Activated CD4-positive, alpha-beta T cell treated with anti-CD3 and anti-CD28 coated beads for 24 hours (primary cell): ENCODE results near the gene PIK3C3.
"Not testable (repeated sequence)": the region's sequence is repeated elsewhere in the genome, so short reads cannot be mapped to it uniquely, and the experiment has no call there.

Source experiments
- DNase-seq, 2 donors: peaks; one replicate each; pipeline ENCODE4 v3.0.0-alpha.2; 2020; ENCODE audit warnings: low read depth in 2 of 2

Gene PIK3C3

GRCh38 chr18:42072407-42072806 lies 117.4 kb downstream of the PIK3C3 start:
- no peak for DNase-seq

GRCh38 chr18:42074704-42075103 lies 119.7 kb downstream of the PIK3C3 start:
- DNase-seq, result no peak

GRCh38 chr18:42078711-42079110 lies 123.7 kb downstream of the PIK3C3 start:
- DNase-seq, result no peak

- DNase-seq, result no peak
Observed at GRCh38 chr18:42080340-42080739, 125.3 kb downstream of the PIK3C3 start.

GRCh38 chr18:42082415-42083234 lies 127.6 kb downstream of the PIK3C3 start:
- no peak for DNase-seq

GRCh38 chr18:42086288-42086687 lies 131.3 kb downstream of the PIK3C3 start:
- DNase-seq, result no peak

- no peak for DNase-seq
Observed at GRCh38 chr18:42087235-42087634, 132.2 kb downstream of the PIK3C3 start.

GRCh38 chr18:42087876-42088275 lies 132.8 kb downstream of the PIK3C3 start:
- no peak for DNase-seq

GRCh38 chr18:42092848-42093247 lies 137.8 kb downstream of the PIK3C3 start:
- no peak for DNase-seq

GRCh38 chr18:42094875-42095274 lies 139.8 kb downstream of the PIK3C3 start:
- DNase-seq, result no peak

GRCh38 chr18:42095732-42096377 lies 140.8 kb downstream of the PIK3C3 start:
- no peak for DNase-seq

- DNase-seq, result no peak
Observed at GRCh38 chr18:42100248-42100647, 145.2 kb downstream of the PIK3C3 start.

- no peak for DNase-seq
Observed at GRCh38 chr18:42100911-42101310, 145.9 kb downstream of the PIK3C3 start.

GRCh38 chr18:42105394-42105793 lies 150.4 kb downstream of the PIK3C3 start:
- DNase-seq, result no peak

GRCh38 chr18:42106784-42107183 lies 151.8 kb downstream of the PIK3C3 start:
- DNase-seq, result no peak

- no peak for DNase-seq
Observed at GRCh38 chr18:42107287-42107686, 152.3 kb downstream of the PIK3C3 start.

- DNase-seq, result no peak
Observed at GRCh38 chr18:42107691-42108450, 152.8 kb downstream of the PIK3C3 start.

GRCh38 chr18:42112147-42112546 lies 157.1 kb downstream of the PIK3C3 start:
- not testable (repeated sequence) for DNase-seq

GRCh38 chr18:42112657-42113420 lies 157.8 kb downstream of the PIK3C3 start:
- DNase-seq, result no peak

GRCh38 chr18:42113529-42114191 lies 158.6 kb downstream of the PIK3C3 start:
- DNase-seq, result no peak

GRCh38 chr18:42114310-42114943 lies 159.4 kb downstream of the PIK3C3 start:
- peak; percentile 21 to 40 for DNase-seq
